GM18526 (cell line): ENCODE results near the gene TMEM175.

Source experiments
- POLR2A ChIP-seq: IDR thresholded peaks from 3 replicates; pipeline ENCODE4 v1.6.1; 2011; ENCODE audit not compliant: insufficient read length; ENCODE audit errors: extremely low read depth

Gene TMEM175

DNA sequence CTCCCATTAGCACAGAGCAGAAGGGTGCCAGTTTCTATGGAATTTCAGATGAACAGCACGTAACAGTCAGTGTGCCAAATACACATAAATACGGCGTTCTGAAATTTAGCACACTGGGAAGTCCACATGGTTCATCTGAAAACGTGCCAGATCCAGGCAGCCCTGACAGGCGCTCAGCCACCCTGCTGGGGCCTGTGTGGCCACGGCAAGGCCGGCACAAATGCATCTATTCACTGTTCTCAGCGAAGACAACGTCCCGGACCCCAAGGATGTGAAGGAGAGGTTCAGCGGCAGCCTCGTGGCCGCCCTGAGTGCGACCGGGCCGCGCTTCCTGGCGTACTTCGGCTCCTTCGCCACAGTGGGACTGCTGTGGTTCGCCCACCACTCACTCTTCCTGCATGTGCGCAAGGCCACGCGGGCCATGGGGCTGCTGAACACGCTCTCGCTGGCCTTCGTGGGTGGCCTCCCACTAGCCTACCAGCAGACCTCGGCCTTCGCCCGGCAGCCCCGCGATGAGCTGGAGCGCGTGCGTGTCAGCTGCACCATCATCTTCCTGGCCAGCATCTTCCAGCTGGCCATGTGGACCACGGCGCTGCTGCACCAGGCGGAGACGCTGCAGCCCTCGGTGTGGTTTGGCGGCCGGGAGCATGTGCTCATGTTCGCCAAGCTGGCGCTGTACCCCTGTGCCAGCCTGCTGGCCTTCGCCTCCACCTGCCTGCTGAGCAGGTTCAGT, 25.5 kb downstream of the TMEM175 start:
- no peak for TF ChIP-seq POLR2A

DNA sequence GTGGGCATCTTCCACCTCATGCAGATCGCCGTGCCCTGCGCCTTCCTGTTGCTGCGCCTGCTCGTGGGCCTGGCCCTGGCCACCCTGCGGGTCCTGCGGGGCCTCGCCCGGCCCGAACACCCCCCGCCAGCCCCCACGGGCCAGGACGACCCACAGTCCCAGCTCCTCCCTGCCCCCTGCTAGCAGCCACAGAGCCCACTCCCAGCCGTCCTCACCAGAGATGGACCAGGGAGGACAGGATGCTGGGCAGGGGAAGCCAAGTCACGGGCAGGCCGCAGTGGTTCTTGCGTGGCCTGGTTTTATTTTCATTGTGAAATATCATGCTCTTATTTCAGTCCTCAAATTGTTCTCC, 26.0 kb downstream of the TMEM175 start:
- TF ChIP-seq POLR2A, result no peak

DNA sequence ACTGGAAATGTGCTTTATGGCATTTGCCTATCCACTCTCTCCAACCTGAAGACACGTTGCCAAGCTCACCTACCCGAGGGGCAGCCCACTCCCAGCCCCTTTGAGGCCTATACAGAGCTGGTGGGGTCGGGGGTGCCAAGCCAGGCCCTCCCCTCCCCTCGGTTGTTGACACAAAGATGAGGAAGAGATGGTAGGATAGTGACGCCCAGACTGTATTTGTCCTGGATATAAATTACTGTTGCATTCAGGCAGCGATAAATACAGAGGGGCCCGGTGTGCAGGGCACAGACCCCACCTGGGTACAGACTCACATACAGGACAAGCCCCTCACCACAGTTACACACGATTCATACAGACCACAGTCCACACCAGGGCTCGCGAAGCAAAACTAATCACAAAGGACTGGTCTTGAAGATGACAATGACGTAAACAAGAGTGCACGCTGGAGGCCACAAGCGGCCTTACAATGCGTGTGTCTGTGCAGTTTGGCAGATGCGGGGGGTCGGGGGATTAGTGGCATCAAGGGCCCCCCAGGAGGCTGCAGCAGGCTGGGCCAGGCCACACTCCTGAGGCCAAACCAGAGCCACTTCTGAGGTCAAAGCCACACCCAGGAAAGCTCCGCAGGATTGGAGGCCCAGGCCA, 26.6 kb downstream of the TMEM175 start:
- TF ChIP-seq POLR2A, result no peak

DNA sequence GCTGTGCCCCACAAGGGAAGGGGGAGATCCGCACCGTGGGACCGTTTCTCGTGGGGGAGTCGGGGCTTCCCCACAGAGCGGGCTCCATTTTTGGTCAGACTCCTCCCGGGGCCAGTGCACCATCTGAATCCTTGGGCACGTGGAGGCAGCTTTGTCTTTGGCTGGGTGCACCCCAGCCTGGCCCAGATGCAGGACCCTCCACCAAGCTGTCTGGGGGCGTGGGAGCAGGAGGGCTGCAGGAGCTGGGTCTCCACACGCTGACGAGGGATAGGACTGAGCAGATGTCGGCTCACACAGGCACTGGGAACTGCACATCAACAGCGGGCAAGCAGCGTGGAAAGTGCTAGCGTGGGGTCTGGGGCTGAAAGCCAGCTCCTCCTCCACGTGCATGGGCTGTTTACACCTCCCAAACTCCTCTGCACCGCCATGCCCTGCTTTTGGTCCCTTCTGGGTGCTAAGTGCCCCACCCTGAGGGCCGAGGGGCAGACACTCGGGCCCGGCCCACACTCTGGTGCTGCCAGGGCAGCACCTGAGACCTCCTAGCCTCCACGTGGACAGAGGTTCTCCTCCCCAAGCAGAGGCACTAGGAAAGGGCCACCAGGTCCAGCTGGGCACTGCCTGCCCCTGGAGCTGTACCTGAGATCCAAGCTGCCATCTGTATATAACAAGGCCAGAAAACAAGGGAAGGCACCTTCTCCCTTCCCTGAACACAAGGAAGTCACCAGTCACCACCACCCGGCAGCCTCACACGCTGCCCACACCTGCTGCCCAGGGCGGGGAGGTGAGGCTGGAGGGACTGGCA, 27.3 kb downstream of the TMEM175 start:
- no peak for TF ChIP-seq POLR2A

- TF ChIP-seq POLR2A, result no peak
Observed at GRCh38 chr4:960140-960635, 27.9 kb downstream of the TMEM175 start.

DNA sequence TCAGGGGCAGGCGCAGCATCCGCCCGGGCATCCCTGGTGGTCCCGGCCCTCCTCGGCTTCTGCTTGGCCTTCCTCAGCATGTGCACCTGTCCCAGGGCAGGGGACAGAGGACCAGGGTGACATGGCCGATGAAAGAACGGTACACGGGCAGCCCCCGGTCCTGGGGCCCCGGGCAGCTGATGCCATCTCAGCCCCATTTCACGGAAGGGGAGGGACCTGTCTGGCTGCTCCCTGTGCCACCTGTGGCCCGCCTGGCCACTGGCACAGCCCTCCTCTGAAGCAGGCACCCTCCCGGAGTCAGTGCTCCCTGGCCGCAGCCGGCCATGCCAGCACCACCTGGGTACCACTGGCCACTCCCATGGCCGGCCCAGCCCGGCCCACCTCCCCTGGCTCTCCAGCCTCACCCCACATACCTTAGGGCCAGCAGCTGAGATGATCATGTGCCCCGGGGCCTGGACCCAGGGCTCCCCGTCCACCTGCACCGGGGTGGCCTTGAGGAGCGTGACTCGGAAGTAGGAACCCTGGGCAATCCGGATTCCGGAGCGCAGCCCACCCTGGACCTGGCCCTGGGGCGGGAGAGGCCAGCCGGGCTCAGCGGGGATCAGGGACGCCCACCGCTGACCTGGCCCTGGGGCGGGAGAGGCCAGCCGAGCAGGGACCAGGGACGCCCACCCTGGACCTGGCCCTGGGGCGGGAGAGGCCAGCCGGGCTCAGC, 28.5 kb downstream of the TMEM175 start:
- TF ChIP-seq POLR2A, result no peak

- TF ChIP-seq POLR2A, result no peak
Observed at GRCh38 chr4:961351-962230, 29.3 kb downstream of the TMEM175 start.

GRCh38 chr4:962231-963208, 30.3 kb downstream of the TMEM175 start:
- TF ChIP-seq POLR2A, result no peak

DNA sequence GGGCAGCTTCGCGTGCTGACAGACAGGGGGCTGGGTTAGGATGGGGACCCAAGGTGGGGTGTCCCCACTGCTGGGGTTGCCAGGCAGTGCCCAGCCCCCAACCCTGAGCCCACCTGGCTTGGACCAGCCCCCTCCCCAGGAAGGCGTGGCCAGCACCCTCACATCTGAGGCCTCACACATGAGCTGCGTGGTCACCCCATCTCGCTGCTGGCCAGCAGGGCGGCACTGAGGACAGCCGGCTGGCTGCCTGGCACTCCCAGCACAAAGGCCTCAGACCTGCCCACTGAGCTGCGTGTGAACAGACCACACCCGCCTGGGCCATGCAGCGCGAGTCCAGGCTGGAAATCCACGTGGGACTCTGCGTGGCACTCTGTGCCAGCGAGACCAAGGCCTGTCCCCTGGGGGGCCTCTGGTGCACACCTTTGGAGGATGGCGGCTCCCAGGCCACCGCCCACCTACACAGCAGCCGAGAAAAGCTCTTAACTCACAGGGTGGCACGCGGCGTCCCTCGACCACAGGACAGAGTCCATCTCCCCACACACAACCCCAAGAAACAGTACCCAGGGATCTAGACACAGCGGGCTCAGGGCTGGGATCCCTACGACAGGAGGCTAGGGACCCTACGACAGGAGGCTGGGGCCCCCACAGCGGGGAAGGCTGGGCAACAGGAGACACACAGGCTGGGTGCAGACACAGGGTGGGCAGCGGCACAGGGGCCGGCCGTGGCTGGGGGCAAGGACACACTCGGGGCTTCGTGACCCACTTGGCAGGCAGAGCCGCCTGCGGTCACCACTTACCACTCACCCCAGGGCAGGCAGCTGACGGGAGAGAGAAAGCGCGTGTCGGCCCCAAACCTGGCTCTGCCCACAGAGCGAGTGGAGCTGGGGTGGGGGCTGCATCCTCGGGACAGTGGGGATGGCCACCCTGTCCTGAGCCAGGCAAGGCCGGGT, 31.3 kb downstream of the TMEM175 start:
- no peak for TF ChIP-seq POLR2A

DNA sequence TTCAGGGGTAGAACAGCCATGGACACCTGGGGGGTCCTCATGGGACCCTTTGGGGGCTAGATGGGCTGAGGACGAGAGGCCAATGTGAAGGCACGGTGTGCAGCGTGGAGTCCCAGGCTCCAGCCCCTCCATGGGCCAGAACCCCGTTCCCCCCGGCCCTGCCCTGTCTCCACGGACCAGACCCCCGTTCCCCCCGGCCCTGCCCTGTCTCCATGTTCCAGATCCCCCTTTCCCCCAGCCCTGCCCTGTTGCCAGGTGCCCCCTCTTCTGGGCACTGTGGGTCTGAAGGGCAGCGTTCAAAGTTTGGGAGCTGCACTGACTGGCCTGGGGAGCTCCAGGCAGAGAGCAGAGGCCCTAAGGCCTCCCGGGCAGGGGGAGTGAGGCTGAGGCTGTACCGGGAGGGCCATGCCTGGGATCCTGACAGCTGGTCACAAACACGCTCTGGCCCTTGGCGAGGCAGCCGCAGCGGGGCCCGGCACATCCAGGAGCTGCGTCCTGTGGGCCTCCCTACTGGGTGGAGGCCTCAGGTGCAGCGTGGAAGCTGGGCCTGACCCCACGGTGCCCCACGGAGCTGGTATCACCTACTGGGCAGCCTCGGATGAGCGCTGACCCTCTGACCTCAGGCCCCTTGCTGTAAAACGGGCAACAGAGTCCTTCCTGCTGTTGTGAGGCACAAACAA, 32.2 kb downstream of the TMEM175 start:
- no peak for TF ChIP-seq POLR2A

GRCh38 chr4:965048-965765, 32.9 kb downstream of the TMEM175 start:
- TF ChIP-seq POLR2A, result no peak
